OCI-LY7 (cell line): Measurements from ENCODE around the gene SLC38A5. TPM values are rescaled to one million over a fixed set of nuclear protein-coding genes. Genes with fewer than 3 reads are reported as not detected.

ENCODE experiments used
- BruUV-seq: library from RNA; stranded (reverse); fragments of 400-500 nt; replicated peaks from 2 replicates; lab custom pipeline; 2021; lab: Mats Ljungman, UMichigan
- CTCF ChIA-PET: fragments of 300-600 bp; sonication (Branson Sonifier 250); formaldehyde crosslinking; loops from one replicate; lab custom pipeline; 2022; ENCODE audit warnings: antibody characterized with exemption; ENCODE audit not compliant: unreplicated experiment; lab: Charles Lee
- POLR2A ChIA-PET: fragments of 300-600 bp; sonication (Branson Sonifier 250); formaldehyde crosslinking; loops from one replicate; lab custom pipeline; 2022; ENCODE audit warnings: antibody characterized with exemption; lab: Charles Lee
- DNase-seq: peaks from one replicate; pipeline ENCODE4 v3.0.0-alpha.2; 2015; ENCODE audit warnings: low spot score
- H2AFZ ChIP-seq: fragments of 200-600 bp; sonication (generic), shearing (Covaris generic); 2 replicates; pipeline ENCODE4 v1.6.1; 2014; ENCODE audit warnings: mild to moderate bottlenecking, antibody characterized with exemption, low read length, moderate library complexity
- H3K27ac ChIP-seq: fragments of 200-600 bp; sonication (generic); 2 replicates; pipeline ENCODE4 v1.5.1; 2014; ENCODE audit warnings: mixed run types, low read depth, mild to moderate bottlenecking, moderate library complexity, low read length, inconsistent platforms; ENCODE audit not compliant: poor library complexity, severe bottlenecking
- H3K36me3 ChIP-seq: fragments of 200-600 bp; sonication (generic); 2 replicates; pipeline ENCODE4 v1.6.1; 2014; ENCODE audit warnings: mild to moderate bottlenecking, antibody characterized with exemption, low read length, moderate library complexity, mixed read lengths; ENCODE audit not compliant: insufficient read depth
- H3K4me1 ChIP-seq: fragments of 200-600 bp; sonication (generic); 2 replicates; pipeline ENCODE4 v1.5.1; 2014; ENCODE audit warnings: mild to moderate bottlenecking, low read length; ENCODE audit not compliant: insufficient read depth, poor library complexity, severe bottlenecking
- H3K4me2 ChIP-seq: fragments of 200-600 bp; sonication (generic); 2 replicates; pipeline ENCODE4 v1.6.1; 2014; ENCODE audit warnings: mild to moderate bottlenecking, low read length
- H3K4me3 ChIP-seq: fragments of 200-600 bp; sonication (generic); 2 replicates; pipeline ENCODE4 v1.5.1; 2014; ENCODE audit warnings: mild to moderate bottlenecking, low read depth, low read length; ENCODE audit not compliant: poor library complexity, severe bottlenecking
- H3K79me2 ChIP-seq: fragments of 200-600 bp; sonication (generic); 2 replicates; pipeline ENCODE4 v1.6.1; 2016; ENCODE audit warnings: low read depth, mild to moderate bottlenecking, low read length, moderate library complexity, mixed read lengths; ENCODE audit not compliant: insufficient read depth
- H3K9me2 ChIP-seq: fragments of 200-600 bp; sonication (generic); 2 replicates; pipeline ENCODE4 v1.6.1; 2016; ENCODE audit warnings: mild to moderate bottlenecking, low read length, mixed read lengths; ENCODE audit not compliant: insufficient read depth
- H3K9me3 ChIP-seq: fragments of 200-600 bp; sonication (generic); 2 replicates; pipeline ENCODE4 v1.6.1; 2014; ENCODE audit warnings: mild to moderate bottlenecking, mixed run types, low read length, mixed read lengths
- H4K20me1 ChIP-seq: fragments of 200-600 bp; sonication (generic); 2 replicates; pipeline ENCODE4 v1.6.1; 2014; ENCODE audit warnings: mild to moderate bottlenecking, antibody characterized with exemption, low read length, moderate library complexity, mixed read lengths; ENCODE audit not compliant: insufficient read depth
- EZH2phosphoT487 ChIP-seq: fragments of 200-600 bp; sonication (generic); IDR thresholded peaks from 2 replicates; pipeline ENCODE4 v1.6.1; 2018; ENCODE audit warnings: low read depth, borderline replicate concordance, mild to moderate bottlenecking, mixed run types, antibody characterized with exemption, low read length, moderate library complexity, mixed read lengths
- intact Hi-C: fragments of 100-400 bp; cut with micrococcal nuclease; formaldehyde crosslinking; loops from one replicate; pipeline ENCODE4 v1.10.0; 2022; ENCODE audit not compliant: unreplicated experiment
- total RNA-seq, 2 experiments: library from RNA; depleted of rRNA in 1 of 2; stranded (reverse); fragments of >200 nt in 1 of 2; shearing (Covaris generic) in 1 of 2; gene quantifications; 2 replicates each; pipeline ENCODE4 v1.2.3, GENCODE V29; 2014 to 2022
- TF ChIP-seq, protein P1 (sequence below): fragments of 200-600 bp; sonication (generic); conservative IDR thresholded peaks from 2 replicates; pipeline ENCODE4 v1.5.1; 2014; ENCODE audit warnings: mild to moderate bottlenecking, antibody characterized with exemption, low read length, moderate library complexity, mixed read lengths

SLC38A5 gene
- total RNA-seq, 2 experiments from 2014 or later = 38.6 to 45.6 TPM

DNA sequence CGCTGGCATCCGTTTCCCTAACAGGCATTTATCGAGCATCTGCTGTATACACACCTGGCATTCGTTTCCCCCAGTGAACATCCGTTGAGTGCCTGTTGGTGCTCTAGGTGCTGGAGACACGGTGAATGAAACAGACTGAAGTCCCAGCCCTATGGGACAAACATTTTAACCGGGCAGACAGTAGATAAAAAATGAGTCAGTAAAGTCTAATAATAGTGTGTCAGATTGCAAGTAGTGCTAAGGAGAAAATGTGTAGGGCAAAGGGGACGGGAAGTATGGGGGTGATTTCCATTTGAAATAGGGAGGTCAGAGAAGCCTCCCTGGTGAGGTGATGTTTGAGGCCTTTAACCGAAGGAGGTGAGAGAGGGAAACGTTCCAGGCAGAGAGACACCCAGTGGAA, 46.2 kb upstream of the SLC38A5 start:
- Histone ChIP-seq H3K4me1 (peaks cover 37% of the 10 kb centered on the region), H3K36me3 (no peaks in the 10 kb centered on the region), H3K79me2 (no peaks in the 10 kb centered on the region), H3K9me2 (no peaks in the 10 kb centered on the region), H3K4me3 (no peak overlapping the region), H3K4me2 (no peak overlapping the region), H3K9me3 (no peaks in the 10 kb centered on the region), H2AFZ (no peak overlapping the region), H4K20me1 (no peaks in the 10 kb centered on the region), H3K27ac (no peak overlapping the region)
- BruUV-seq = no TSS peak
- DNase-seq = no peak
- CTCF ChIA-PET = no interaction called here
- TF ChIP-seq EZH2phosphoT487 = no peak
- TF ChIP-seq, protein P1, sequence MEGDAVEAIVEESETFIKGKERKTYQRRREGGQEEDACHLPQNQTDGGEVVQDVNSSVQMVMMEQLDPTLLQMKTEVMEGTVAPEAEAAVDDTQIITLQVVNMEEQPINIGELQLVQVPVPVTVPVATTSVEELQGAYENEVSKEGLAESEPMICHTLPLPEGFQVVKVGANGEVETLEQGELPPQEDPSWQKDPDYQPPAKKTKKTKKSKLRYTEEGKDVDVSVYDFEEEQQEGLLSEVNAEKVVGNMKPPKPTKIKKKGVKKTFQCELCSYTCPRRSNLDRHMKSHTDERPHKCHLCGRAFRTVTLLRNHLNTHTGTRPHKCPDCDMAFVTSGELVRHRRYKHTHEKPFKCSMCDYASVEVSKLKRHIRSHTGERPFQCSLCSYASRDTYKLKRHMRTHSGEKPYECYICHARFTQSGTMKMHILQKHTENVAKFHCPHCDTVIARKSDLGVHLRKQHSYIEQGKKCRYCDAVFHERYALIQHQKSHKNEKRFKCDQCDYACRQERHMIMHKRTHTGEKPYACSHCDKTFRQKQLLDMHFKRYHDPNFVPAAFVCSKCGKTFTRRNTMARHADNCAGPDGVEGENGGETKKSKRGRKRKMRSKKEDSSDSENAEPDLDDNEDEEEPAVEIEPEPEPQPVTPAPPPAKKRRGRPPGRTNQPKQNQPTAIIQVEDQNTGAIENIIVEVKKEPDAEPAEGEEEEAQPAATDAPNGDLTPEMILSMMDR = no peak
- POLR2A ChIA-PET = no interaction called here
- intact Hi-C loops = no loop called here

DNA sequence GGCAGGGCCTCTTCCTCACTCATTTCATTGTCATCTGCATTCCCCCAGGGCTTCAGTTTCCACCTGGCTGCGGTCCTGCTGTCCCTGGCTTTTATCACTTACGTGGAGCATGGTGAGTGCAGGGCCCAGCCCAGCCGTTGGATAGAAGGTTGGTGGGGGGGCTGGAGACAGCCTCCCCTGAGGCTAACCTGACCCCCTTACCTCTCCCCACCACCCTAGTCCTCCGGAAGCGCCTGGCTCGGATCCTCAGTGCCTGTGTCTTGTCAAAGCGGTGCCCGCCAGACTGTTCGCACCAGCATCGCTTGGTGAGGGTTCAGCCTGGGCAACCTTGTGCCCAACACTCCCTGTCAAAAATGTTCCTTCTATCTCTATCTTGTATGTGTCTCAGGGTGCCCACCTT, 45.8 kb upstream of the SLC38A5 start:
- TF ChIP-seq EZH2phosphoT487 = no peak
- TF ChIP-seq, protein P1 = no peak
- no TSS peak for BruUV-seq
- Histone ChIP-seq H2AFZ (no peak overlapping the region), H3K4me2 (no peak overlapping the region), H3K36me3 (no peaks in the 10 kb centered on the region), H3K4me1 (peaks cover 32% of the 10 kb centered on the region), H4K20me1 (no peaks in the 10 kb centered on the region), H3K4me3 (no peak overlapping the region), H3K79me2 (no peaks in the 10 kb centered on the region), H3K9me2 (no peaks in the 10 kb centered on the region), H3K27ac (no peak overlapping the region), H3K9me3 (no peaks in the 10 kb centered on the region)
- intact Hi-C loops = no loop called here
- ChIA-PET CTCF (no interaction called here), POLR2A (no interaction called here)
- no peak for DNase-seq

DNA sequence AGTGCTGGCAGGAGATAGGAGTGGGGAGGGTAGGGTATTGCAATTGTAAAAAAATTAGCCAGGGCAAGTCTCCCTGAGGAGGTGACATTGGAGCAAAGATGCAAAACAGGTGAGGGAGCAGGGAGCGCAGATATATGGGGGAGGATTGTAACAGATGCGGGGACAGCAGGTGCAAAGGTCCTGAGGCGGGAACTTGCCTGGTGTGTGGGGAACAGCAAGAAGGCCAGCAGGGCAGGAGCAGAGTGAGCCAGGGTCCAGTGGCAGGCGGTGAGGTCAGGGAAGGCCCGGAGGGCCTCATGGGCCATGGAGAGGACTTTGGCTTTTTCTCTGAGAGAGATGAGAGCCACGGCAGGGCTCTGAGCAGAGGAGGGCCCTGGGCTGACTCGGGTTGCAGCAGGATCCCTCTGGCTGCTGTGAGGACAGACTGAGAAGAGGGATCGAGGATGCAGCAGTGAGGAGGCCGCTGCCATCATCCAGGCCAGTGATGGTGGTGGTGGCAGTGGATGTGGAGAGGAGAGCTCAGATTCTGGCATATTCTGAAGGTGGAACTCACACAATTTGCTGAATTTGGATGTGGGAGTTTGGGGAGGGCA, 44.9 kb upstream of the SLC38A5 start:
- no peaks in the 10 kb centered on the region for H4K20me1 ChIP-seq
- intact Hi-C loops = no loop called here
- DNase-seq = no peak
- ChIA-PET CTCF (no interaction called here), POLR2A (no interaction called here)
- H3K9me3 ChIP-seq = no peaks in the 10 kb centered on the region
- H3K36me3 ChIP-seq = no peaks in the 10 kb centered on the region
- H3K4me1 ChIP-seq = peaks cover 24% of the 10 kb centered on the region
- no peak overlapping the region for H2AFZ ChIP-seq
- no peak overlapping the region for H3K27ac ChIP-seq
- BruUV-seq = no TSS peak
- TF ChIP-seq, protein P1 = no peak
- TF ChIP-seq EZH2phosphoT487 = no peak
- H3K4me2 ChIP-seq = no peak overlapping the region
- H3K79me2 ChIP-seq = no peaks in the 10 kb centered on the region
- H3K9me2 ChIP-seq = no peaks in the 10 kb centered on the region
- H3K4me3 ChIP-seq = no peak overlapping the region
